WTC11 (cell line): ENCODE data around the gene SERTAD2.

Experiments used
- AR ChIP-seq: fragments of 250-450 bp; sonication (Bioruptor Pico); IDR thresholded peaks from 2 replicates; pipeline ENCODE4 v1.9.0; 2021; ENCODE audit warnings: mild to moderate bottlenecking
- CTCF ChIP-seq: fragments of 200-600 bp; IDR thresholded peaks from 2 replicates; pipeline ENCODE4 v1.8.0; 2022; ENCODE audit warnings: antibody characterized with exemption
- E2F4 ChIP-seq: sonication (generic); formaldehyde crosslinking; IDR thresholded peaks from 2 replicates; pipeline ENCODE4 v1.8.1; 2022; ENCODE audit warnings: low read depth, mild to moderate bottlenecking, moderate library complexity, missing genetic modification reagents, borderline replicate concordance
- ETV6 ChIP-seq: sonication (generic); formaldehyde crosslinking; IDR thresholded peaks from 2 replicates; pipeline ENCODE4 v1.8.1; 2022; ENCODE audit warnings: mild to moderate bottlenecking, missing genetic modification reagents
- IRF2 ChIP-seq: sonication (generic); formaldehyde crosslinking; IDR thresholded peaks from 2 replicates; pipeline ENCODE4 v1.8.0; 2022; ENCODE audit warnings: low read depth, missing genetic modification reagents, borderline replicate concordance
- PREB ChIP-seq: sonication (generic); formaldehyde crosslinking; IDR thresholded peaks from 2 replicates; pipeline ENCODE4 v1.8.1; 2022; ENCODE audit warnings: mild to moderate bottlenecking, missing genetic modification reagents, moderate library complexity, borderline replicate concordance
- SP1 ChIP-seq: sonication (generic); formaldehyde crosslinking; conservative IDR thresholded peaks from 2 replicates; pipeline ENCODE4 v1.8.1; 2022; ENCODE audit warnings: missing genetic modification reagents
- USF1 ChIP-seq: sonication (generic); formaldehyde crosslinking; IDR thresholded peaks from 2 replicates; pipeline ENCODE4 v1.8.0; 2022; ENCODE audit warnings: mild to moderate bottlenecking, missing genetic modification reagents
- ZNF317 ChIP-seq: sonication (generic); formaldehyde crosslinking; IDR thresholded peaks from 2 replicates; pipeline ENCODE4 v1.8.1; 2023; ENCODE audit warnings: low read depth, mild to moderate bottlenecking, moderate library complexity, missing genetic modification reagents, borderline replicate concordance

- no peak for TF ChIP-seq ZNF317 (CRISPR knock-in tag)
- TF ChIP-seq CTCF = no peak
- no peak for TF ChIP-seq AR (CRISPR knock-in tag)
- TF ChIP-seq USF1 (CRISPR knock-in tag) = no peak
- no peak for TF ChIP-seq PREB (CRISPR knock-in tag)
- no peak for TF ChIP-seq IRF2
- TF ChIP-seq ETV6 (CRISPR knock-in tag) = no peak
- TF ChIP-seq E2F4 (CRISPR knock-in tag) = no peak
- TF ChIP-seq SP1 = no peak
These were observed 2.1 kb downstream of the SERTAD2 start for GRCh38 chr2:64651590-64651989.
